Stimulated activated naive CD8-positive, alpha-beta T cell treated with anti-CD3 and anti-CD28 coated beads, Interleukin-15, amount 100 ng/mL, for 72 hours (primary cell): ENCODE measurements around the gene LCN6.

Experiments
- ATAC-seq: fragments of 150-1000 bp; cut with Tn5 transposase; 2 replicates; pipeline ENCODE4 v1.10.0; 2021; ENCODE audit warnings: mild to moderate bottlenecking, moderate library complexity
- DNase-seq, 2 donors: peaks; one replicate each; pipeline ENCODE4 v3.0.0; 2021 to 2022
- H3K27ac Mint-ChIP-seq, 2 donors: one replicate each; pipeline ENCODE4 v1.8.0; 2022; ENCODE audit warnings: mild to moderate bottlenecking in 2 of 2, mixed read lengths in 2 of 2, moderate library complexity in 2 of 2
- H3K27me3 Mint-ChIP-seq: one replicate; pipeline ENCODE4 v1.8.0; 2022; ENCODE audit warnings: mixed read lengths
- H3K4me1 Mint-ChIP-seq: one replicate; pipeline ENCODE4 v1.8.0; 2022; ENCODE audit warnings: mild to moderate bottlenecking, mixed read lengths
- H3K4me3 Mint-ChIP-seq, 2 donors: one replicate each; pipeline ENCODE4 v1.8.0; 2022; ENCODE audit warnings: mild to moderate bottlenecking in 2 of 2, mixed read lengths in 2 of 2, moderate library complexity in 1 of 2
- H3K9me3 Mint-ChIP-seq, 2 donors: one replicate each; pipeline ENCODE4 v1.8.0; 2022; ENCODE audit warnings: mixed read lengths in 2 of 2

The LCN6 gene

GRCh38 chr9:136728548-136729123, 19.7 kb downstream of the LCN6 start:
- no peaks in the 10 kb centered on the region for H3K9me3 Mint-ChIP-seq
- peak overlapping the region in 1 of 2 donors; percentile 95 for H3K27ac Mint-ChIP-seq
- no peaks in the 10 kb centered on the region for H3K27me3 Mint-ChIP-seq
- H3K4me3 Mint-ChIP-seq = peak overlapping the region; percentile 67 to 69
- peak; percentile 40 for ATAC-seq
- no peak for DNase-seq
- peaks cover 56% of the 10 kb centered on the region for H3K4me1 Mint-ChIP-seq

GRCh38 chr9:136728080-136728547, 20.2 kb downstream of the LCN6 start:
- no peaks in the 10 kb centered on the region for H3K9me3 Mint-ChIP-seq
- ATAC-seq (peak; percentile 78), DNase-seq (peak; percentile 94 to 96)
- H3K4me1 Mint-ChIP-seq = peaks cover 61% of the 10 kb centered on the region
- no peaks in the 10 kb centered on the region for H3K27me3 Mint-ChIP-seq
- H3K4me3 Mint-ChIP-seq = peak overlapping the region; percentile 95 to 98
- peak overlapping the region in 1 of 2 donors; percentile 95 for H3K27ac Mint-ChIP-seq

- H3K27ac Mint-ChIP-seq = peak overlapping the region; percentile 98 to 99
- no peaks in the 10 kb centered on the region for H3K27me3 Mint-ChIP-seq
- ATAC-seq = peak; percentile 71
- H3K4me1 Mint-ChIP-seq = peaks cover 52% of the 10 kb centered on the region
- DNase-seq = peak; percentile 44 to 59
- peak overlapping the region; percentile 95 to 98 for H3K4me3 Mint-ChIP-seq
- no peaks in the 10 kb centered on the region for H3K9me3 Mint-ChIP-seq
Measured at GRCh38 chr9:136726631-136727191, 21.6 kb downstream of the LCN6 start.

DNA sequence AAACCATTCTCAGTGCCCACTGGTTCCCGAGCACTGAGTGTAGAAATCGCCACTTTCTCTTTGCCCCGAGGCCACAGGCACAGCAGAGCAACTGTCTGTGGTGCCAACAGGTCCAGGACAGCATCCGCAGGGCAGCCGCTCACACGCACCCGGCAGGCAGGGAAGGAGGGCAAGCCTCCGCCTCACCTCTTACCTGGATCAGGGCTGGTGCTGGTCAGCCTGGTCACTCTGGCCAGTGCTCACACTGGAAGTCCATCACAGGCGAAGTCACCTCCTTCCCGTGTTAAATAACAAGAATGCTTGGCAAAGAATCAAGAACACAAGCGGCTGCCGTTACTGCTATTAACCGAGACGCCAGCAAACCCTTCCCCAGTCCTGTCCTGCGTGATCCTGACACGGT, 22.2 kb downstream of the LCN6 start:
- ATAC-seq = no peak
- peak overlapping the region; percentile 95 to 98 for H3K4me3 Mint-ChIP-seq
- peak overlapping the region; percentile 98 to 99 for H3K27ac Mint-ChIP-seq
- H3K27me3 Mint-ChIP-seq = no peaks in the 10 kb centered on the region
- H3K9me3 Mint-ChIP-seq = no peaks in the 10 kb centered on the region
- H3K4me1 Mint-ChIP-seq = peaks cover 54% of the 10 kb centered on the region
- no peak for DNase-seq

DNA sequence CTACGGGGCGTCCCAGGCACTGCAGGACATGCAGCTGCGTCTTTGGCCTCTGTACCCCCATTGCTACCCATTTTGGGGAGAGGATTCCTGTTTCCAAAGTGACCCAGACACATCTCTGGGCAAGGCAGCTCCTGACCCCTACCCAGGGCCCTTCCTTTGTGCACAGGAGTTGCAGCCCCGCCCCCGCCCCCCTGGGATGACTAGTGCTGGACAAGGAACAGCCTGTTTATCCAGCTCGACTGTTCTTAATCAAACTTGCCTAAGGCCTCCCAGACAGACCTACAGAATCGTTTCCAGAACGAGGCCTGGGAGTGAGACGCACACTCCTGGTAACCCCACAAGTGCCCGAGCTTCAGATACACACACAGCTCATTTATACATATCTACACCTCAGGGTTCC, 22.7 kb downstream of the LCN6 start:
- Mint-ChIP-seq H3K9me3 (no peaks in the 10 kb centered on the region), H3K27me3 (no peaks in the 10 kb centered on the region), H3K27ac (no peak overlapping the region), H3K4me1 (peaks cover 56% of the 10 kb centered on the region), H3K4me3 (peak overlapping the region; percentile 95 to 98)
- DNase-seq = no peak
- no peak for ATAC-seq

DNA sequence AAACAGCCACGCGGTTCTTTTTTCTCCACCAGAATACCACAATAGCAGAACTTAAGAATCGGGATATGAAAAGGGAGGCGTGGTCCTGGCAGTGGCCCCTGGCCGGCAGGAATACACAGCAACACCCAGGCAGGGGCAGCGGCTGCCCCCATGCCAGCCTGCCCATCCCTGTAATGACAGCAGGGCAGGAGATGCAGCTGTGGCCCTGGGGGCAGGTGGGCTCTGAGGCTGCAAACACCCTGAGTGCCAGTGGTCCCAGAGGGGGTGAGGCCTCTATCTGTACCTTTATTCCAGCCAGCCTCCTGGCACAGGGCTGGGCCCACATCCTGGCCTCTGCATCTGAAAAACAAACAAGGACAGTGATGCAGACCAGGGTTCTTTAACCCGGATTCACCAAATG, 23.6 kb downstream of the LCN6 start:
- Mint-ChIP-seq H3K9me3 (no peaks in the 10 kb centered on the region), H3K4me1 (peaks cover 56% of the 10 kb centered on the region), H3K27ac (peak overlapping the region in 1 of 2 donors; percentile 57), H3K27me3 (no peaks in the 10 kb centered on the region), H3K4me3 (peak overlapping the region in 1 of 2 donors; percentile 26)
- ATAC-seq (no peak), DNase-seq (no peak)

GRCh38 chr9:136723989-136724388, 24.3 kb downstream of the LCN6 start:
- peak overlapping the region in 1 of 2 donors; percentile 33 for H3K27ac Mint-ChIP-seq
- H3K4me3 Mint-ChIP-seq = no peak overlapping the region

DNA sequence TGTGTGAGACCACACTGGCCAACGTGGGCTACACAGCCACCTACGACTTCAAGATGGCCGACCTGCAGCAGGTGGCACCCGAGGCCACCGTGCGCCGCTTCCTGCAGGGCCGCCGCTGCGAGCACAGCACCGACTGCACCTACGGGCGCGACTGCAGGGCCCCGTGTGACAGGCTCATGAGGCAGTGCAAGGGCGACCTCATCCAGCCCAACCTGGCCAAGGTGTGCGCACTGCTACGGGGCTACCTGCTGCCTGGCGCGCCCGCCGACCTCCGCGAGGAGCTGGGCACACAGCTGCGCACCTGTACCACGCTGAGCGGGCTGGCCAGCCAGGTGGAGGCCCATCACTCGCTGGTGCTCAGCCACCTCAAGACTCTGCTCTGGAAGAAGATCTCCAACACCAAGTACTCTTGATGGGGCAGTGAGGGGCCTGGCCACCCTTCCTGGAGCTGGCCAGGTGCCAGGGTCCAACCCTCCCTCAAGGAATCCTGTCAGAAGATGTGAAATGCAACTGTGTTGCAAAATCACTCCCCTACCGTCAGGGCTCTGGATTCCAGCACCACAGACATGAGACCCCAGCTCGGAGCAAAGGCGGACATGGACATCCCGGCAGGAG, 24.9 kb downstream of the LCN6 start:
- H3K27ac Mint-ChIP-seq = peak overlapping the region in 1 of 2 donors; percentile 33
- peak overlapping the region in 1 of 2 donors; percentile 21 for H3K4me3 Mint-ChIP-seq
- no peaks in the 10 kb centered on the region for H3K27me3 Mint-ChIP-seq
- ATAC-seq (no peak), DNase-seq (no peak)
- no peaks in the 10 kb centered on the region for H3K9me3 Mint-ChIP-seq
- peaks cover 57% of the 10 kb centered on the region for H3K4me1 Mint-ChIP-seq

More at GRCh38 chr9:136723989-136724388, 24.3 kb downstream of the LCN6 start:
- Mint-ChIP-seq H3K9me3 (no peaks in the 10 kb centered on the region), H3K27me3 (no peaks in the 10 kb centered on the region), H3K4me1 (peaks cover 54% of the 10 kb centered on the region)
- DNase-seq = no peak
- no peak for ATAC-seq

- Mint-ChIP-seq H3K4me1 (peaks cover 59% of the 10 kb centered on the region), H3K9me3 (no peaks in the 10 kb centered on the region), H3K4me3 (no peak overlapping the region), H3K27ac (peak overlapping the region in 1 of 2 donors; percentile 12), H3K27me3 (no peaks in the 10 kb centered on the region)
- ATAC-seq = no peak
- DNase-seq = no peak
Measured at GRCh38 chr9:136722969-136723356, 25.4 kb downstream of the LCN6 start.

GRCh38 chr9:136722093-136722968, 26.0 kb downstream of the LCN6 start:
- ATAC-seq (no peak), DNase-seq (no peak)
- no peak overlapping the region for H3K4me3 Mint-ChIP-seq
- H3K4me1 Mint-ChIP-seq = peaks cover 59% of the 10 kb centered on the region
- no peak overlapping the region for H3K27ac Mint-ChIP-seq
- H3K27me3 Mint-ChIP-seq = no peaks in the 10 kb centered on the region
- no peaks in the 10 kb centered on the region for H3K9me3 Mint-ChIP-seq

DNA sequence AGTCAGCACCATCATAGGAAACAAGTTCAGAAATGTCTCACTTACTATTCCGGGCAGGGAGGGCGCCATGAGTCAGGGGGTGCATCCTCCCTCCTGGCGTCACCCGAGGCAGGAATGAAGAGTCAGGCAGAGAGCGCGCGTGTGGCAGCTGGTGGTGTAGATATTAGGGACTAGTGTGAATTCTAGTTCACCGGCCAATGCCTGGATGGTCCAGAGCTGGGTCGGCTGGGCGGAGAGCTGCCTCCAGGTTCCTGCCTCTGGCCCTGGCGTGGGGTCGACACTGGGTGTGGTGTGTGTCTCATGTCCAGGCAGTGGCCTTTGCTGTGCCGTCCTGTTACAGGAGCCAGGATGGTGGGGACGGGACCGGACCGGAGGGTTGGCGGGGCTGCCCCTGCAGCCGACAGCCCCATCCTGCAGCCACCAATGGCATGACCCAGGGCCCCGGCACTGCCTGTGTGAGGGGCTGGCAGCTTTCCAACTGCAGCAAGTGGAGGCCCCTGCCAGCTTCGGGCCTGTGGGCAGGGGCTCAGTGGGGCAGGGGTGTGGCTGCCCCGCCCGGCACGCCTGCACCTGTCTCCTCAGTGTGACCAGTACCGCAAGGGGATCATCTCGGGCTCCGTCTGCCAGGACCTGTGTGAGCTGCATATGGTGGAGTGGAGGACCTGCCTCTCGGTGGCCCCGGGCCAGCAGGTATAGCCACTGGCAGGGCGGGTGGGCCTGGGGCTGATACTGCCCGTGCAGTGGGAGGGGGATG, 26.8 kb downstream of the LCN6 start:
- H3K4me1 Mint-ChIP-seq = peaks cover 53% of the 10 kb centered on the region
- DNase-seq (no peak), ATAC-seq (no peak)
- no peaks in the 10 kb centered on the region for H3K27me3 Mint-ChIP-seq
- H3K27ac Mint-ChIP-seq = peak overlapping the region in 1 of 2 donors; percentile 9
- no peaks in the 10 kb centered on the region for H3K9me3 Mint-ChIP-seq
- no peak overlapping the region for H3K4me3 Mint-ChIP-seq

- peaks cover 47% of the 10 kb centered on the region for H3K4me1 Mint-ChIP-seq
- H3K27me3 Mint-ChIP-seq = peaks cover 4% of the 10 kb centered on the region
- DNase-seq (no peak), ATAC-seq (no peak)
- no peak overlapping the region for H3K4me3 Mint-ChIP-seq
- H3K9me3 Mint-ChIP-seq = no peaks in the 10 kb centered on the region
- H3K27ac Mint-ChIP-seq = peak overlapping the region in 1 of 2 donors; percentile 9
Measured at GRCh38 chr9:136720898-136721338, 27.4 kb downstream of the LCN6 start.

DNA sequence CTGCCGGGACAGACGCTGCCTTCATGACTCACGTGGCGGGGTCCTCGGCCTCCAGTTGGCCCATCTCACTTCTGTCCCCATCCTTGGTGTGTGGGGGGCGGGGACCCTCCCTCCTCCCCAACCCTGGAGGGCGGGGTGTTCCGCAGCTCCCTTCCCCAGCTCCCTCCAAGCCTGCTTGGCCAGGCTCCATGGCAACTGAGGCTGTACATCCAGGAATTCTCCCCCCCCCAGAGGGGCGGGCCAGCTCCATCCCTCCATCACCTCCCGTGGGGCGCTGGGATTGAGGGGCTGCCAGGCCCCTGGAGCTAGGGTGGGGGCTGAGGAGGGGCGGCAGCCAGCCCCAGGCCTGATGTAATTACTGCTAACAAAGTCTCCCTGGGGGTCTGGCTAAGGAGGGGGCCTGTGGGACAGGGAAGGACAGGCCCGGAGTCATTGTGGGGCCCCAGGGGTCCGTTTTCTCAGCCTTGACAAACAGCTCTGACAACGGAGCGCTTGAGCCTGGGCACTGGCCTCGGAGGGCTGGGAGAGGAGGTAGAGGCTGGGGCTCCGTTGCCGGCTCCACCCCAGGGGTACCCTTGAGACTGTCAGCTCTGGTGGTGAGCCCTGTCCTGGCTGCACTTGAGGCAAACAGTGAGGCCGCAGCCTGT, 28.0 kb downstream of the LCN6 start:
- Mint-ChIP-seq H3K4me1 (peaks cover 42% of the 10 kb centered on the region), H3K9me3 (no peaks in the 10 kb centered on the region), H3K27me3 (peaks cover 9% of the 10 kb centered on the region), H3K27ac (peak overlapping the region in 1 of 2 donors; percentile 82), H3K4me3 (no peak overlapping the region)
- DNase-seq = no peak
- ATAC-seq = no peak

DNA sequence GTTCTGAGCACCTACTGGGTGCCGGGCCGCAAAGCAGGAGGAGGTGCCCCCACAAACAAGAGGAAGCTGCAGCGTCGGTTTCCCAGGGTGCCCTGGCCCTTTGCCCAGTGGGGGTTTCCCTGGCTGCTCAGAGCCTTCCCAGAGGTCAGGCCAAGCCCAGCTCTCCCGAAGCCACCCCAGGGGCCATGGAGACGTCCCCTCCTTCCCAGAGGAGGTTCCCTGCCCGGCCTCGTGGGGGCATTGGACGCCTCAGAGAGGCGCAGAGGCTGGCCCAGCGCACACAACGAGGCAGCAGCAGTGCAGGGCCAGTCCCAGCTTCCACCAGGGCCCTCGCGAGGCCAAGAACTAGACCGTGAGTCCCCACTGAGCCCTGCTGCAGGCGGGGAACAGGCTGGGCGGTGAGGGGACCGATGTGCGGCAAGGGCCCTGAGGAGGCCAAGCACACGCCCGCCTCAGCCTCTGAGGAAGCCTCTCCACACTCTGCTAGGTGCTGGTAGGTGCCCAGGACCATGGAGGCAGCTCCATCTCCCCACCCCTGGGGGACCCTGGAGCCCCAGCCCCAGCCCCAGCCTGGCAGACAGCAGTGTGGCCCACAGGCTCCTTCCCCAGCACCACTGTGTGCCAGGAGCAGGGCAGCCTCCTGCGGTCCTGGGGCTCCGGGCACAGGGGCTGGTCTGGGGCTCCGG, 29.0 kb downstream of the LCN6 start:
- ATAC-seq (peak; percentile 30), DNase-seq (no peak)
- Mint-ChIP-seq H3K4me3 (no peak overlapping the region), H3K9me3 (no peaks in the 10 kb centered on the region), H3K27ac (no peak overlapping the region), H3K27me3 (peaks cover 17% of the 10 kb centered on the region), H3K4me1 (peaks cover 31% of the 10 kb centered on the region)
